ENCODE data around the gene PEX7. TPM values are rescaled to one million over a fixed set of nuclear protein-coding genes. Genes with fewer than 3 reads are reported as not detected.
"Not testable (repeated sequence)": the region's sequence is repeated elsewhere in the genome, so short reads cannot be mapped to it uniquely, and the experiment has no call there.

The PEX7 gene
- total RNA-seq, 1 donor from 2014 or later, result 6.8 TPM

- H3K4me3 Mint-ChIP-seq, result no peak overlapping the region
- POLR2A ChIA-PET, result no interaction called here
- no peak for DNase-seq
- no peaks in the 10 kb centered on the region for H3K27me3 Mint-ChIP-seq
- TF ChIP-seq CTCF (IDR thresholded peaks at IDR 0.05), result no peak
- intact Hi-C loops (cut with micrococcal nuclease), result no loop called here
- no peak for ATAC-seq (ENCODE audit: low read depth)
- CTCF ChIA-PET, result interaction anchor here (1.4 to 2.2 kb wide), 2 partner anchors 9 to 159 kb away, joined by 3 to 7 read pairs; no protein-coding TSS in a partner anchor
- no peaks in the 10 kb centered on the region for H3K4me1 Mint-ChIP-seq
- no peaks in the 10 kb centered on the region for H3K36me3 Mint-ChIP-seq (ENCODE audit: low read depth)
- no peak overlapping the region for H3K27ac Mint-ChIP-seq
- peaks cover 5% of the 10 kb centered on the region for H3K9me3 Mint-ChIP-seq
These were observed 18.8 kb upstream of the PEX7 start for GRCh38 chr6:136803608-136804007.

- CTCF ChIA-PET, result no interaction called here
- no peak for TF ChIP-seq CTCF (IDR thresholded peaks at IDR 0.05)
- intact Hi-C loops (cut with micrococcal nuclease), result no loop called here
- no peak for DNase-seq
- H3K27ac Mint-ChIP-seq, result no peak overlapping the region
- ATAC-seq (ENCODE audit: low read depth), result no peak
- POLR2A ChIA-PET, result no interaction called here
- no peaks in the 10 kb centered on the region for H3K27me3 Mint-ChIP-seq
- H3K9me3 Mint-ChIP-seq, result no peaks in the 10 kb centered on the region
- H3K4me3 Mint-ChIP-seq, result no peak overlapping the region
- H3K4me1 Mint-ChIP-seq, result no peaks in the 10 kb centered on the region
- no peaks in the 10 kb centered on the region for H3K36me3 Mint-ChIP-seq (ENCODE audit: low read depth)
These were observed 13.1 kb upstream of the PEX7 start for GRCh38 chr6:136809091-136809860.

GRCh38 chr6:136811272-136811671, 11.1 kb upstream of the PEX7 start:
- no peak for TF ChIP-seq CTCF (IDR thresholded peaks at IDR 0.05)
- no peaks in the 10 kb centered on the region for H3K9me3 Mint-ChIP-seq
- no peaks in the 10 kb centered on the region for H3K36me3 Mint-ChIP-seq (ENCODE audit: low read depth)
- DNase-seq, result no peak
- intact Hi-C loops (cut with micrococcal nuclease), result no loop called here
- no peak overlapping the region for H3K27ac Mint-ChIP-seq
- H3K4me1 Mint-ChIP-seq, result no peaks in the 10 kb centered on the region
- no peak for ATAC-seq (ENCODE audit: low read depth)
- POLR2A ChIA-PET, result no interaction called here
- CTCF ChIA-PET, result no interaction called here
- no peaks in the 10 kb centered on the region for H3K27me3 Mint-ChIP-seq
- no peak overlapping the region for H3K4me3 Mint-ChIP-seq

- no peaks in the 10 kb centered on the region for H3K27me3 Mint-ChIP-seq
- TF ChIP-seq CTCF (IDR thresholded peaks at IDR 0.05), result no peak
- H3K27ac Mint-ChIP-seq, result no peak overlapping the region
- H3K9me3 Mint-ChIP-seq, result no peaks in the 10 kb centered on the region
- no peaks in the 10 kb centered on the region for H3K36me3 Mint-ChIP-seq (ENCODE audit: low read depth)
- CTCF ChIA-PET, result no interaction called here
- no peaks in the 10 kb centered on the region for H3K4me1 Mint-ChIP-seq
- no peak for DNase-seq
- ATAC-seq (ENCODE audit: low read depth), result no peak
- intact Hi-C loops (cut with micrococcal nuclease), result no loop called here
- POLR2A ChIA-PET, result no interaction called here
- H3K4me3 Mint-ChIP-seq, result no peak overlapping the region
These were observed 10.2 kb upstream of the PEX7 start for GRCh38 chr6:136812174-136812573.

GRCh38 chr6:136815608-136816007, 6.8 kb upstream of the PEX7 start:
- H3K27me3 Mint-ChIP-seq; H3K27ac Mint-ChIP-seq; intact Hi-C loops (cut with micrococcal nuclease); H3K4me3 Mint-ChIP-seq; DNase-seq; H3K4me1 Mint-ChIP-seq; H3K36me3 Mint-ChIP-seq (ENCODE audit: low read depth); H3K9me3 Mint-ChIP-seq; ATAC-seq (ENCODE audit: low read depth); POLR2A ChIA-PET; CTCF ChIA-PET: not testable (repeated sequence)

- intact Hi-C loops (cut with micrococcal nuclease), result no loop called here
- Mint-ChIP-seq H3K9me3 (no peaks in the 10 kb centered on the region), H3K4me1 (peaks cover 1% of the 10 kb centered on the region), H3K27me3 (peaks cover 4% of the 10 kb centered on the region), H3K36me3 (ENCODE audit: low read depth) (no peaks in the 10 kb centered on the region), H3K4me3 (no peak overlapping the region), H3K27ac (no peak overlapping the region)
- CTCF ChIA-PET, result interaction anchor here (0.8 kb wide), 1 partner anchor 172 kb away, joined by 4 read pairs; no protein-coding TSS in a partner anchor
- POLR2A ChIA-PET, result no interaction called here
- ATAC-seq (ENCODE audit: low read depth) (no peak), DNase-seq (no peak)
- no peak for TF ChIP-seq CTCF (IDR thresholded peaks at IDR 0.05)
These were observed 5.7 kb upstream of the PEX7 start for GRCh38 chr6:136816656-136817055.
